HG03045 (cell line): Measurements from ENCODE around the gene IL12B.
"Not testable (repeated sequence)": the region's sequence is repeated elsewhere in the genome, so short reads cannot be mapped to it uniquely, and the experiment has no call there.

Experiments
- ATAC-seq: cut with Tn5 transposase; IDR thresholded peaks from one replicate; pipeline ENCODE4 v1.9.1; 2021; ENCODE audit warnings: mild to moderate bottlenecking, moderate library complexity; ENCODE audit not compliant: unreplicated experiment

IL12B gene

GRCh38 chr5:159333545-159333925 is 3.2 kb upstream of the IL12B start:
- ATAC-seq, result no peak

GRCh38 chr5:159332800-159333544 is 2.7 kb upstream of the IL12B start:
- ATAC-seq, result no peak

- no peak for ATAC-seq
Measured at GRCh38 chr5:159331093-159331973, 1.0 kb upstream of the IL12B start.

- no peak for ATAC-seq
Measured at GRCh38 chr5:159324986-159325385, 5.3 kb downstream of the IL12B start.

GRCh38 chr5:159324102-159324755 is 6.1 kb downstream of the IL12B start:
- ATAC-seq, result no peak

- ATAC-seq, result no peak
Measured at GRCh38 chr5:159322180-159322579, 8.1 kb downstream of the IL12B start.

GRCh38 chr5:159319832-159320231 is 10.5 kb downstream of the IL12B start:
- no peak for ATAC-seq

GRCh38 chr5:159319363-159319762 is 10.9 kb downstream of the IL12B start:
- no peak for ATAC-seq

GRCh38 chr5:159318448-159318847 is 11.8 kb downstream of the IL12B start:
- ATAC-seq, result no peak

GRCh38 chr5:159317849-159318248 is 12.4 kb downstream of the IL12B start:
- no peak for ATAC-seq

GRCh38 chr5:159316519-159317383 is 13.5 kb downstream of the IL12B start:
- ATAC-seq, result no peak

- ATAC-seq, result no peak
Measured at GRCh38 chr5:159313197-159313596, 17.1 kb downstream of the IL12B start.

GRCh38 chr5:159311063-159311462 is 19.2 kb downstream of the IL12B start:
- no peak for ATAC-seq

GRCh38 chr5:159310511-159310910 is 19.8 kb downstream of the IL12B start:
- ATAC-seq, result no peak

GRCh38 chr5:159309689-159310433 is 20.4 kb downstream of the IL12B start:
- no peak for ATAC-seq

GRCh38 chr5:159304961-159305595 is 25.2 kb downstream of the IL12B start:
- ATAC-seq, result no peak

GRCh38 chr5:159303286-159303685 is 27.0 kb downstream of the IL12B start:
- ATAC-seq, result no peak

- ATAC-seq, result not testable (repeated sequence)
Measured at GRCh38 chr5:159301929-159302860, 28.1 kb downstream of the IL12B start.
